ENCODE results near the gene ARHGAP42. TPM values are rescaled to one million over a fixed set of nuclear protein-coding genes. Genes with fewer than 3 reads are reported as not detected.

ARHGAP42 gene
- total and polyA plus RNA-seq, 10 of the 15 experiments (the other 5 are each of a cell fraction or from before 2014, with no cell fraction given), result 1.8 to 6.3 (median 3.2) TPM

GRCh38 chr11:100867606-100868005, 180.5 kb downstream of the ARHGAP42 start:
- Histone ChIP-seq H3K9me3 (replicated peaks; ENCODE audit: control insufficient read depth, insufficient read depth, low read length) (peaks cover 2% of the 10 kb centered on the region; the same call in 1 of the 3 replicates), H3K36me3 (ENCODE audit: control insufficient read depth in 2 of 2, insufficient read depth in 2 of 2, low read length in 1 of 2) (no peaks in the 10 kb centered on the region), H3K4me1 (ENCODE audit: control insufficient read depth, insufficient read depth, low read length) (peaks cover 7% of the 10 kb centered on the region), H4K20me1 (ENCODE audit: control insufficient read depth, insufficient read depth) (no peaks in the 10 kb centered on the region), H3K4me2 (ENCODE audit: control insufficient read depth, insufficient read depth) (no peak overlapping the region), H3K79me2 (ENCODE audit: control insufficient read depth, insufficient read depth, low read length) (no peaks in the 10 kb centered on the region), H3K27ac (ENCODE audit: control insufficient read depth, insufficient read depth) (no peak overlapping the region), H3K27me3 (replicated peaks in 1 of 2; ENCODE audit: control insufficient read depth in 2 of 2, insufficient read depth in 2 of 2, low read length in 1 of 2) (no peaks in the 10 kb centered on the region; a peak in 1 of 4 replicates), H2AFZ (ENCODE audit: control insufficient read depth, low read depth, low read length) (no peak overlapping the region), H3K9ac (ENCODE audit: control insufficient read depth, insufficient read depth, low read length) (no peak overlapping the region), H3K4me3 (no peak overlapping the region)
- TF ChIP-seq NBN (IDR thresholded peaks at IDR 0.05), result no peak
- no peak for TF ChIP-seq SREBF1 (IDR thresholded peaks at IDR 0.05; ENCODE audit: low read length)
- no peak for TF ChIP-seq CHD4 (IDR thresholded peaks at IDR 0.05)
- TF ChIP-seq GATAD2B (conservative IDR thresholded peaks at IDR 0.05; ENCODE audit: low read depth), result no peak
- no peak for TF ChIP-seq SMARCA5 (IDR thresholded peaks at IDR 0.05)
- TF ChIP-seq CUX1 (IDR thresholded peaks at IDR 0.05; ENCODE audit: insufficient replicate concordance, low read depth, low read length), result no peak
- TF ChIP-seq, protein P1, sequence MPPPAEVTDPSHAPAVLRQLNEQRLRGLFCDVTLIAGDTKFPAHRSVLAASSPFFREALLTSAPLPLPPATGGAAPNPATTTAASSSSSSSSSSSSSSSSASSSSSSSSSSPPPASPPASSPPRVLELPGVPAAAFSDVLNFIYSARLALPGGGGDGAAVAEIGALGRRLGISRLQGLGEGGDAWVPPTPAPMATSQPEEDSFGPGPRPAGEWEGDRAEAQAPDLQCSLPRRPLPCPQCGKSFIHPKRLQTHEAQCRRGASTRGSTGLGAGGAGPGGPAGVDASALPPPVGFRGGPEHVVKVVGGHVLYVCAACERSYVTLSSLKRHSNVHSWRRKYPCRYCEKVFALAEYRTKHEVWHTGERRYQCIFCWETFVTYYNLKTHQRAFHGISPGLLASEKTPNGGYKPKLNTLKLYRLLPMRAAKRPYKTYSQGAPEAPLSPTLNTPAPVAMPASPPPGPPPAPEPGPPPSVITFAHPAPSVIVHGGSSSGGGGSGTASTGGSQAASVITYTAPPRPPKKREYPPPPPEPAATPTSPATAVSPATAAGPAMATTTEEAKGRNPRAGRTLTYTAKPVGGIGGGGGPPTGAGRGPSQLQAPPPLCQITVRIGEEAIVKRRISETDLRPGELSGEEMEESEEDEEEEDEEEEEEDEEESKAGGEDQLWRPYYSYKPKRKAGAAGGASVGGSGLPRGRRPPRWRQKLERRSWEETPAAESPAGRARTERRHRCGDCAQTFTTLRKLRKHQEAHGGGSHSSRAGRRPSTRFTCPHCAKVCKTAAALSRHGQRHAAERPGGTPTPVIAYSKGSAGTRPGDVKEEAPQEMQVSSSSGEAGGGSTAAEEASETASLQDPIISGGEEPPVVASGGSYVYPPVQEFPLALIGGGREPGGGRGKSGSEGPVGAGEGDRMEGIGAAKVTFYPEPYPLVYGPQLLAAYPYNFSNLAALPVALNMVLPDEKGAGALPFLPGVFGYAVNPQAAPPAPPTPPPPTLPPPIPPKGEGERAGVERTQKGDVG (CRISPR knock-in tag; IDR thresholded peaks at IDR 0.05), result no peak
- no peak for TF ChIP-seq CEBPZ (IDR thresholded peaks at IDR 0.05; ENCODE audit: low read depth, low read length)
- no TSS peak for BruUV-seq (replicated peaks)
- no peak for ATAC-seq
- in situ Hi-C loops (cut with MboI) (no loop called here), intact Hi-C loops (cut with micrococcal nuclease; ENCODE audit: unreplicated experiment) (no loop called here)
- no peak for DNase-seq (ENCODE audit: low read depth, low spot score)
- RAD21 ChIA-PET (ENCODE audit: unreplicated experiment), result no interaction called here
- POLR2A ChIA-PET, result no interaction called here
- 88% methylated on average over 2 of the region's 2 CpGs for WGBS (ENCODE audit: insufficient coverage, insufficient replicate concordance, low lambda C conversion rate, missing lambda C conversion rate)
- FAIRE-seq, result no peak
- CTCF ChIA-PET, result interaction anchor here (1.5 to 2.0 kb wide), 3 partner anchors 13 to 180 kb away, joined by 3 to 6 read pairs (median 4); partner anchors contain the start of gene ARHGAP42
- SMC1A ChIA-PET (ENCODE audit: uncharacterized antibody, unreplicated experiment), result interaction anchor here (0.7 to 1.4 kb wide), 2 partner anchors 10 to 186 kb away, joined by 3 read pairs; no protein-coding TSS in a partner anchor

Data from GM12878 (cell line).